ENCODE measurements around the gene PHACTR4.

PHACTR4 gene

GRCh38 chr1:28401760-28402159 is 32.2 kb downstream of the PHACTR4 start:
- Histone ChIP-seq H3K36me3 (ENCODE audit: control insufficient read depth, insufficient read depth, low read length) (no peaks in the 10 kb centered on the region), H2BK5ac (ENCODE audit: low read length) (no peak overlapping the region), H2AK5ac (ENCODE audit: low read length) (no peak overlapping the region), H2BK120ac (ENCODE audit: low read depth, low read length) (no peak overlapping the region), H3K56ac (ENCODE audit: low read length) (no peak overlapping the region), H4K5ac (ENCODE audit: low read length) (no peak overlapping the region), H3K9ac (ENCODE audit: low read length) (no peak overlapping the region), H3K4me1 (ENCODE audit: control insufficient read depth, low read depth, low read length) (no peaks in the 10 kb centered on the region), H3K4ac (ENCODE audit: low read depth, low read length) (no peak overlapping the region), H3K4me3 (ENCODE audit: low read length) (no peak overlapping the region), H4K8ac (ENCODE audit: low read depth, low read length) (no peak overlapping the region), H3K18ac (ENCODE audit: low read length) (no peak overlapping the region), H3K23ac (ENCODE audit: low read length) (no peak overlapping the region), H3K79me2 (ENCODE audit: control insufficient read depth, insufficient read depth, low read length) (peaks cover 5% of the 10 kb centered on the region), H3K79me1 (ENCODE audit: low read length) (peaks cover 9% of the 10 kb centered on the region), H2BK15ac (replicated peaks; ENCODE audit: low read depth) (no peak overlapping the region), H3K27me3 (ENCODE audit: insufficient read depth, low read length, poor library complexity) (no peaks in the 10 kb centered on the region), H3K4me2 (ENCODE audit: low read length) (no peak overlapping the region), H3K27ac (ENCODE audit: low read depth, low read length) (no peak overlapping the region)
- DNase-seq: no peak
- no CpG with 5 or more reads among the region's 1 CpG for WGBS (ENCODE audit: extremely low coverage, insufficient coverage, low lambda C conversion rate)

DNA sequence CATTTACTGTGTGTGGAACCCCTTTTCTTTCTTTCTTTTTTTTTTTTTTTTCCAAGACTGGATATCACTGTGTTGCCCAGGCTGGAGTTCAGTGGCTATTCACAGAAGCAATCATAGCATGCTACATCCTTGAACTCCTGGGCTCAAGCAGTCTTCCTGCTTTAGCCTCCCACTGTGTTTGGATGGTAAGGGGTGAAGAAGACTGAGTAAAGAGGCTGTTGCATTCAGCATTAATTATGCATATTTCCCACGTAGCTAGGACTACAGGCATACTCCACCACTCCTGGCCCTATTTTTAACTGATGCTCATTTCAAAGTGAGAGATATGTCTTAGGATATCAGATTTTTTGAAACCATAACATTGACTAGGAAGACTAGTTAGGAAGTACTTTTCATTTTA is 39.5 kb downstream of the PHACTR4 start:
- WGBS (ENCODE audit: extremely low coverage, insufficient coverage, low lambda C conversion rate): no CpG with 5 or more reads among the region's 1 CpG
- H2BK120ac ChIP-seq (ENCODE audit: low read depth, low read length): no peak overlapping the region
- no peak overlapping the region for H3K9ac ChIP-seq (ENCODE audit: low read length)
- H3K27me3 ChIP-seq (ENCODE audit: insufficient read depth, low read length, poor library complexity): no peaks in the 10 kb centered on the region
- no peak overlapping the region for H2BK15ac ChIP-seq (replicated peaks; ENCODE audit: low read depth)
- H3K4me2 ChIP-seq (ENCODE audit: low read length): no peak overlapping the region
- no peak overlapping the region for H3K23ac ChIP-seq (ENCODE audit: low read length)
- H3K36me3 ChIP-seq (ENCODE audit: control insufficient read depth, insufficient read depth, low read length): no peaks in the 10 kb centered on the region
- H3K4ac ChIP-seq (ENCODE audit: low read depth, low read length): no peak overlapping the region
- H3K4me1 ChIP-seq (ENCODE audit: control insufficient read depth, low read depth, low read length): no peaks in the 10 kb centered on the region
- no peak overlapping the region for H3K18ac ChIP-seq (ENCODE audit: low read length)
- H4K8ac ChIP-seq (ENCODE audit: low read depth, low read length): no peak overlapping the region
- H3K79me1 ChIP-seq (ENCODE audit: low read length): peaks cover 2% of the 10 kb centered on the region
- no peak overlapping the region for H3K27ac ChIP-seq (ENCODE audit: low read depth, low read length)
- H2AK5ac ChIP-seq (ENCODE audit: low read length): no peak overlapping the region
- no peaks in the 10 kb centered on the region for H3K79me2 ChIP-seq (ENCODE audit: control insufficient read depth, insufficient read depth, low read length)
- no peak overlapping the region for H3K4me3 ChIP-seq (ENCODE audit: low read length)
- DNase-seq: peak; percentile 25
- peak overlapping the region; percentile 34 for H3K56ac ChIP-seq (ENCODE audit: low read length)
- no peak overlapping the region for H4K5ac ChIP-seq (ENCODE audit: low read length)
- no peak overlapping the region for H2BK5ac ChIP-seq (ENCODE audit: low read length)

- Histone ChIP-seq H4K8ac (ENCODE audit: low read depth, low read length) (no peak overlapping the region), H2BK15ac (replicated peaks; ENCODE audit: low read depth) (no peak overlapping the region), H3K23ac (ENCODE audit: low read length) (no peak overlapping the region), H3K4me3 (ENCODE audit: low read length) (no peak overlapping the region), H3K4ac (ENCODE audit: low read depth, low read length) (no peak overlapping the region), H3K9ac (ENCODE audit: low read length) (no peak overlapping the region), H2AK5ac (ENCODE audit: low read length) (no peak overlapping the region), H3K4me2 (ENCODE audit: low read length) (no peak overlapping the region), H2BK120ac (ENCODE audit: low read depth, low read length) (no peak overlapping the region), H2BK5ac (ENCODE audit: low read length) (no peak overlapping the region), H3K56ac (ENCODE audit: low read length) (no peak overlapping the region), H3K27me3 (ENCODE audit: insufficient read depth, low read length, poor library complexity) (no peaks in the 10 kb centered on the region), H3K4me1 (ENCODE audit: control insufficient read depth, low read depth, low read length) (no peaks in the 10 kb centered on the region), H3K36me3 (ENCODE audit: control insufficient read depth, insufficient read depth, low read length) (no peaks in the 10 kb centered on the region), H4K5ac (ENCODE audit: low read length) (no peak overlapping the region), H3K79me2 (ENCODE audit: control insufficient read depth, insufficient read depth, low read length) (no peaks in the 10 kb centered on the region), H3K18ac (ENCODE audit: low read length) (no peak overlapping the region), H3K27ac (ENCODE audit: low read depth, low read length) (no peak overlapping the region), H3K79me1 (ENCODE audit: low read length) (peaks cover 4% of the 10 kb centered on the region)
- 100% methylated on average over 2 of the region's 5 CpGs for WGBS (ENCODE audit: extremely low coverage, insufficient coverage, low lambda C conversion rate)
- no peak for DNase-seq
These were observed 42.1 kb downstream of the PHACTR4 start for GRCh38 chr1:28411656-28412055.

DNA sequence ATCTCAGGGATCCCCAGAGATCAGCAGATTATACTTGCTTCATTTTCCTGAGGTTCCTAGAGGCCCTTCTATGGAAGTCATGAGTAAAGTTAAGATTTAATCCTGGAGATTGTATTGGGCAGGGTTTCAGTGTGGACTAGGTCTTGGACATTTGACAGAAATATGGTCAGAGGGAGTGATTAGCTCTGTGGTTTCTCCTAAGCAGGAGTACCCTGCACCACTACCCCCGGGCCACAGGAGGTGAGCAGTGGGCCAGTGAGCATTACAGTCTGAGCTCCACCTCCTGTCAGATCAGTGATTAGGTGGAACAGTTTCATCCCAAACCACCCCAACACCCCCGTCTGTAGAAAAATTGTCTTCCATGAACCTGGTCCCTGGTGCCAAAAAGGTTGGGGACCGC is 43.2 kb downstream of the PHACTR4 start:
- Histone ChIP-seq H3K4me2 (ENCODE audit: low read length) (no peak overlapping the region), H2BK5ac (ENCODE audit: low read length) (no peak overlapping the region), H3K36me3 (ENCODE audit: control insufficient read depth, insufficient read depth, low read length) (no peaks in the 10 kb centered on the region), H2AK5ac (ENCODE audit: low read length) (no peak overlapping the region), H2BK120ac (ENCODE audit: low read depth, low read length) (no peak overlapping the region), H3K18ac (ENCODE audit: low read length) (no peak overlapping the region), H2BK15ac (replicated peaks; ENCODE audit: low read depth) (no peak overlapping the region), H3K4me1 (ENCODE audit: control insufficient read depth, low read depth, low read length) (no peaks in the 10 kb centered on the region), H3K79me1 (ENCODE audit: low read length) (peaks cover 4% of the 10 kb centered on the region), H4K5ac (ENCODE audit: low read length) (no peak overlapping the region), H4K8ac (ENCODE audit: low read depth, low read length) (no peak overlapping the region), H3K56ac (ENCODE audit: low read length) (no peak overlapping the region), H3K4me3 (ENCODE audit: low read length) (no peak overlapping the region), H3K9ac (ENCODE audit: low read length) (no peak overlapping the region), H3K27ac (ENCODE audit: low read depth, low read length) (no peak overlapping the region), H3K4ac (ENCODE audit: low read depth, low read length) (no peak overlapping the region), H3K79me2 (ENCODE audit: control insufficient read depth, insufficient read depth, low read length) (no peaks in the 10 kb centered on the region), H3K23ac (ENCODE audit: low read length) (no peak overlapping the region), H3K27me3 (ENCODE audit: insufficient read depth, low read length, poor library complexity) (no peaks in the 10 kb centered on the region)
- no CpG with 5 or more reads among the region's 3 CpGs for WGBS (ENCODE audit: extremely low coverage, insufficient coverage, low lambda C conversion rate)
- DNase-seq: peak; percentile 22

GRCh38 chr1:28416509-28417194 is 47.1 kb downstream of the PHACTR4 start:
- no peak overlapping the region for H3K4ac ChIP-seq (ENCODE audit: low read depth, low read length)
- H3K4me2 ChIP-seq (ENCODE audit: low read length): no peak overlapping the region
- H3K79me1 ChIP-seq (ENCODE audit: low read length): peaks cover 4% of the 10 kb centered on the region
- H3K79me2 ChIP-seq (ENCODE audit: control insufficient read depth, insufficient read depth, low read length): no peaks in the 10 kb centered on the region
- H3K27me3 ChIP-seq (ENCODE audit: insufficient read depth, low read length, poor library complexity): no peaks in the 10 kb centered on the region
- H3K27ac ChIP-seq (ENCODE audit: low read depth, low read length): no peak overlapping the region
- no peak overlapping the region for H2AK5ac ChIP-seq (ENCODE audit: low read length)
- WGBS (ENCODE audit: extremely low coverage, insufficient coverage, low lambda C conversion rate): no CpG with 5 or more reads among the region's 2 CpGs
- no peaks in the 10 kb centered on the region for H3K4me1 ChIP-seq (ENCODE audit: control insufficient read depth, low read depth, low read length)
- no peak overlapping the region for H3K9ac ChIP-seq (ENCODE audit: low read length)
- H3K36me3 ChIP-seq (ENCODE audit: control insufficient read depth, insufficient read depth, low read length): no peaks in the 10 kb centered on the region
- no peak overlapping the region for H3K56ac ChIP-seq (ENCODE audit: low read length)
- H3K23ac ChIP-seq (ENCODE audit: low read length): no peak overlapping the region
- no peak overlapping the region for H3K18ac ChIP-seq (ENCODE audit: low read length)
- H2BK15ac ChIP-seq (replicated peaks; ENCODE audit: low read depth): no peak overlapping the region
- no peak overlapping the region for H2BK5ac ChIP-seq (ENCODE audit: low read length)
- no peak overlapping the region for H2BK120ac ChIP-seq (ENCODE audit: low read depth, low read length)
- DNase-seq: no peak
- H3K4me3 ChIP-seq (ENCODE audit: low read length): no peak overlapping the region
- H4K5ac ChIP-seq (ENCODE audit: low read length): no peak overlapping the region
- no peak overlapping the region for H4K8ac ChIP-seq (ENCODE audit: low read depth, low read length)

- no peak overlapping the region for H3K18ac ChIP-seq (ENCODE audit: low read length)
These were observed 47.9 kb downstream of the PHACTR4 start for GRCh38 chr1:28417441-28417922.

More at GRCh38 chr1:28417441-28417922, 47.9 kb downstream of the PHACTR4 start:
- H4K5ac ChIP-seq (ENCODE audit: low read length): no peak overlapping the region
- no peak overlapping the region for H3K4me3 ChIP-seq (ENCODE audit: low read length)
- no peak overlapping the region for H3K4me2 ChIP-seq (ENCODE audit: low read length)
- H3K56ac ChIP-seq (ENCODE audit: low read length): no peak overlapping the region
- H3K9ac ChIP-seq (ENCODE audit: low read length): no peak overlapping the region
- H2BK5ac ChIP-seq (ENCODE audit: low read length): no peak overlapping the region
- H4K8ac ChIP-seq (ENCODE audit: low read depth, low read length): no peak overlapping the region
- H2AK5ac ChIP-seq (ENCODE audit: low read length): no peak overlapping the region
- no peaks in the 10 kb centered on the region for H3K79me2 ChIP-seq (ENCODE audit: control insufficient read depth, insufficient read depth, low read length)
- no peaks in the 10 kb centered on the region for H3K36me3 ChIP-seq (ENCODE audit: control insufficient read depth, insufficient read depth, low read length)
- H2BK120ac ChIP-seq (ENCODE audit: low read depth, low read length): no peak overlapping the region
- DNase-seq: no peak
- no peak overlapping the region for H3K23ac ChIP-seq (ENCODE audit: low read length)
- no peaks in the 10 kb centered on the region for H3K4me1 ChIP-seq (ENCODE audit: control insufficient read depth, low read depth, low read length)
- no peak overlapping the region for H3K4ac ChIP-seq (ENCODE audit: low read depth, low read length)
- H3K79me1 ChIP-seq (ENCODE audit: low read length): peaks cover 4% of the 10 kb centered on the region
- no peaks in the 10 kb centered on the region for H3K27me3 ChIP-seq (ENCODE audit: insufficient read depth, low read length, poor library complexity)
- H2BK15ac ChIP-seq (replicated peaks; ENCODE audit: low read depth): no peak overlapping the region
- no peak overlapping the region for H3K27ac ChIP-seq (ENCODE audit: low read depth, low read length)
- WGBS (ENCODE audit: extremely low coverage, insufficient coverage, low lambda C conversion rate): no CpG with 5 or more reads among the region's 3 CpGs
